ENCODE results near the gene NCOA7.

DNA sequence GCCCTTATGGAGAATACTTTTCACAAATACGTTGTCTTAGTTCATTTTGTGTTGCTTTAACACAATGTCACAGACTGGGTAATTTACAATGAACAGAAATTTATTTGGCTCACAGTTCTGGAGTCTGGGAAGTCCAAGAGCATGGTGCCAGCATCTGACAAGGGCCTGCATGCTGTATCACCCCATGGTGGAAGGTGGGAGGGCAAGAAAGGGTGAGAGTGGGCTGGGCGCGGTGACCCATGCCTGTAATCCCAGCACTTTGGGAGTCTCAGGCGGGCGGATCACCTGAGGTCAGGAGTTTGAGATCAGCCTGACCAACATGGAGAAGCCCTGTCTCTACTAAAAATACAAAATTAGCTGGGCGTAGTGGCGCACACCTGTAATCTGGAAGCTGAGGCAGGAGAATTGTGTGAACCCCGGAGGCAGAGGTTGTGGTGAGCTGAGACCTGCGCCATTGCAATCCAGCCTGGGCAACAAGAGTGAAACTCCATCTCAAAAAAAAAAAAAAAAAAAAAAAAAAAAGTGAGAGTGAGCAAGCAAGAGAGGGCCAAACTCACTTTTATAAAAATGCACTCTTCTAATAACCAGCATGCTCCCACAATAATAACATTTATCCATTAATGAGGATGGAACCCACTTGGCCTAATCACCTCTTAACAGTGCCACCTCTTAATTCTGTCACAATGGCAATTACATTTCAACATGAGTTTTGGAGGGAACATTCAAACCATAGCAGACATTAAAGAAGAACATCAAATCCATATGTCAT lies 36.1 kb downstream of the NCOA7 start:
- TF ChIP-seq, protein P1, sequence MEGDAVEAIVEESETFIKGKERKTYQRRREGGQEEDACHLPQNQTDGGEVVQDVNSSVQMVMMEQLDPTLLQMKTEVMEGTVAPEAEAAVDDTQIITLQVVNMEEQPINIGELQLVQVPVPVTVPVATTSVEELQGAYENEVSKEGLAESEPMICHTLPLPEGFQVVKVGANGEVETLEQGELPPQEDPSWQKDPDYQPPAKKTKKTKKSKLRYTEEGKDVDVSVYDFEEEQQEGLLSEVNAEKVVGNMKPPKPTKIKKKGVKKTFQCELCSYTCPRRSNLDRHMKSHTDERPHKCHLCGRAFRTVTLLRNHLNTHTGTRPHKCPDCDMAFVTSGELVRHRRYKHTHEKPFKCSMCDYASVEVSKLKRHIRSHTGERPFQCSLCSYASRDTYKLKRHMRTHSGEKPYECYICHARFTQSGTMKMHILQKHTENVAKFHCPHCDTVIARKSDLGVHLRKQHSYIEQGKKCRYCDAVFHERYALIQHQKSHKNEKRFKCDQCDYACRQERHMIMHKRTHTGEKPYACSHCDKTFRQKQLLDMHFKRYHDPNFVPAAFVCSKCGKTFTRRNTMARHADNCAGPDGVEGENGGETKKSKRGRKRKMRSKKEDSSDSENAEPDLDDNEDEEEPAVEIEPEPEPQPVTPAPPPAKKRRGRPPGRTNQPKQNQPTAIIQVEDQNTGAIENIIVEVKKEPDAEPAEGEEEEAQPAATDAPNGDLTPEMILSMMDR (IDR thresholded peaks at IDR 0.05; ENCODE audit: control extremely low read depth in 1 of 3, insufficient read depth in 1 of 3, low read depth in 1 of 3, low read length in 3 of 3) = no peak
- TF ChIP-seq POLR2A (IDR thresholded peaks at IDR 0.05; ENCODE audit: control extremely low read depth in 1 of 2, low read depth in 2 of 2, low read length in 2 of 2) (no peak), GABPA (IDR thresholded peaks at IDR 0.05; ENCODE audit: borderline replicate concordance, insufficient read depth, low read length) (no peak), CEBPB (IDR thresholded peaks at IDR 0.05; ENCODE audit: low read depth, low read length) (no peak), SIN3A (conservative IDR thresholded peaks at IDR 0.05 in 1 of 2, IDR thresholded peaks at IDR 0.05 in 1 of 2; ENCODE audit: low read depth in 1 of 2, low read length in 2 of 2) (no peak), EGR1 (IDR thresholded peaks at IDR 0.05; ENCODE audit: borderline replicate concordance, low read depth, low read length) (no peak), JUND (IDR thresholded peaks at IDR 0.05; ENCODE audit: low read length) (no peak), KDM5A (IDR thresholded peaks at IDR 0.05; ENCODE audit: low read length) (no peak), SUZ12 (IDR thresholded peaks at IDR 0.05; ENCODE audit: low read length) (no peak), BCL11A (IDR thresholded peaks at IDR 0.05; ENCODE audit: low read depth in 2 of 2, low read length in 2 of 2) (no peak)
- TF ChIP-seq, protein P2, sequence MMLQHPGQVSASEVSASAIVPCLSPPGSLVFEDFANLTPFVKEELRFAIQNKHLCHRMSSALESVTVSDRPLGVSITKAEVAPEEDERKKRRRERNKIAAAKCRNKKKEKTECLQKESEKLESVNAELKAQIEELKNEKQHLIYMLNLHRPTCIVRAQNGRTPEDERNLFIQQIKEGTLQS (IDR thresholded peaks at IDR 0.05; ENCODE audit: insufficient read depth, low read depth, low read length) = no peak
- TF ChIP-seq, protein P3, sequence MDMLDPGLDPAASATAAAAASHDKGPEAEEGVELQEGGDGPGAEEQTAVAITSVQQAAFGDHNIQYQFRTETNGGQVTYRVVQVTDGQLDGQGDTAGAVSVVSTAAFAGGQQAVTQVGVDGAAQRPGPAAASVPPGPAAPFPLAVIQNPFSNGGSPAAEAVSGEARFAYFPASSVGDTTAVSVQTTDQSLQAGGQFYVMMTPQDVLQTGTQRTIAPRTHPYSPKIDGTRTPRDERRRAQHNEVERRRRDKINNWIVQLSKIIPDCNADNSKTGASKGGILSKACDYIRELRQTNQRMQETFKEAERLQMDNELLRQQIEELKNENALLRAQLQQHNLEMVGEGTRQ (IDR thresholded peaks at IDR 0.05; ENCODE audit: low read length) = no peak
